ENCODE measurements around the gene ADAMTS20.

The ADAMTS20 gene

DNA sequence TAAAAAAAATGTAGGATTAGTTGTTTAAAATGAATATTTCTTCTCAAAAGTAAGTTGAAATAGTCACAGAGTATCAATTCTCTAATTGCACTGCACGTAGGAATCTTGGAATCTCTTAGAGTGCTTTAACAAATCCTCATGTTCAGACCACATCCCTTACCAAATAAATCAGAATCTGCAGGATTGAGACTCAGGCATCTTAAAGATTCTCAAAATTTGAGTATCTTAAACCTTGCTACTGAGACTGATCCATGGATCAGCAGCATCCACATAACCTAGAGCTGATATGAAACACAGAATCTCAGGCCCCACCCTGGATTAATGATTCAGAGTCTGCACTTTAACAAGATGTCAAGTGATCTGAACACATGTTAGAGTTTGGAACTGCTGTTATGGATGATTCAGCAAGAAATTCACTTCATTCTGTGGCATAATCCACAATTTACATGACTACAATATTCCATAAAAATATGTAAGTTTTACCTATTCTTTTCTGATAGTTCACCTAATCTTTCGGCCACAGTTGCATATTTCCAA lies 58.7 kb downstream of the ADAMTS20 start:
- in situ Hi-C loops (cut with MboI; ENCODE audit: low sequenced_read_pairs), result no loop called here

DNA sequence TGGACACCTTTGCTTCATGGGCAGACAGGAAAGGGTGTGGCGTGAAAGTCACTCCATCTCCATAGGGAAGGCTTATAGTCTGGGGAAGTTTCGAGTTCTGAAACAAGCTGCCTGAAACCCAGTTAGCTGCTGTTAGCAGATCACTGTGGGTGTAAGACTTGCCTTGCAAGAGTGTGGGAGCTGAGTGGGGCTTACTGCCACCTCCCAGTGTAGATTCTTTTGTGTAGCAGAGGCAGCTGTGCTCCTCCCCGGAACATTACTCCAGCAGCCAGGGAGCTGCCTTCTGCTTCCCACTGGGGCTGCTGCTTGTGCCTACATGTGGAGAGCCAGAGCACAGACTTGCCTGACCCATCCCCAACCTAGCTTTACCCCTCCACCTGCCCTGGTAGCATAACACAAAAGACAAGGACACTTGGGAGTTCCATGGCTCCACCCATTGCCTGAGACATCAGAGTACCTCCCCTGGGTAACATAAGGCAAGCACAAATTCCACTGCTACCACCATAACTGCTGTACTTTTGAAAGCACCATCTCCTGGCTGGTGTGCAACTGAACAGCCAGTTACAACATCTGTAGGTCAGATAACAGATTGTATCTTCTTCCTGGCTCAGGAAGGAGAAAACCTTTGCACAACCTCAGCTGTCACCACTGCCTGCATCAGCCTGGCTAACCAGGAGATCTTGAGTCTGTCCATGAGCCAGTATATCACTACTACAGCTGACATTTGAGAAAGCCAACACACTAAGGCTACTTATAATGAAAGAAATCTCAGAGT lies 69.5 kb downstream of the ADAMTS20 start:
- in situ Hi-C loops (cut with MboI; ENCODE audit: low sequenced_read_pairs), result no loop called here

DNA sequence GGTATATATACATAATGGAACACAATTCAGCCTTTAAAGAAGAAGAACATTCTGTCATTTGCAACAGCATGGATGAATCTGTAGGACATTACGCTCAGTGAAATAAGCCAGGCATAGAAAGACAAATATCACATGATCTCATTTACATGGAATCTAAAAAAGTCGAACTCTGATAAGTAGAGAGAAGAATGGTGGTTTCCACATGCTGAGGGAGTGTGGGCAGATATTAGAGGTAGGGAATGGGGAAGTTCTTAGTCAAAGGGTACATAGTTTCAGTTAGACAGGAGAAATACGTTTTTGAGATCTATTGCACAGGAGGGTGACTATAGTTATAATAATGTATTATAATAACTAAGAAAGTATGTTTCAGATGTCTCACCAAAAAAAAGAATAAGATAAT lies 71.4 kb downstream of the ADAMTS20 start:
- in situ Hi-C loops (cut with MboI; ENCODE audit: low sequenced_read_pairs), result no loop called here

DNA sequence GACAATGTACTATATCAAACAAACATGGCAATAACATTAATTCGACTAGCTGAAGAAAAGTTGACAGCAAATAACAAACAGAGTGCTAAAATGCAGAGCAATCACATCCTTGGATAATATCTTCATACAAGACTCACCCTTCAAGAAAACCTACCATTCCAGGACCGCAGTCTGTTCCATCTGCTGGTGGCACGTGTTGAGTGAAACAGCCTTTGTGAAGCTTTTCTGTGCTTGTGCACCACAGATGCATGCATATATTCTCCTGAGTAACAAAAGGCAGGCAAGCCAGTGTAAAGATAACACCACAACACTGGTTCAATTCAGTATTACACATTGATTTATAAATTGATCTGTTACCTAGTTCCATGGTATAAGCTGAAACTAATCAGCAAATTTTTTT lies 89.3 kb downstream of the ADAMTS20 start:
- in situ Hi-C loops (cut with MboI; ENCODE audit: low sequenced_read_pairs), result no loop called here

DNA sequence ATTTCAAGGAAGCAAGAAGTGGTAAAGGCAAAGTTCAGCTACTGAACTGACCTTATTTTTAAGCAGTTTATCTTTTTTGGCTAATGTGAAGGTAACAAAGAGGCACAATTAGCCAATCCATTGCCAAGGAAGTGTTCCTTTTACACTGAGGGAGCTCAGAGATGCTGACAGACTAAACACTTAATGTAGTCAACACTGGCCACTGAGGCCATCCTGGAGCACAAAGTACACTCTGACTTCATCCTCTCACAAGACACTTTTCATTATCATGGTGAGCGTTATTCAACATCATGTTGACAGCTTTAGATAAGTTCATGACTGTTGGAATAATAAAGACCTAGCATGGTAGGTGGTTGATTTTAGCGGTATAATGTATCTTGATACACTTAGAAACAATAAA lies 89.9 kb downstream of the ADAMTS20 start:
- in situ Hi-C loops (cut with MboI; ENCODE audit: low sequenced_read_pairs), result no loop called here

DNA sequence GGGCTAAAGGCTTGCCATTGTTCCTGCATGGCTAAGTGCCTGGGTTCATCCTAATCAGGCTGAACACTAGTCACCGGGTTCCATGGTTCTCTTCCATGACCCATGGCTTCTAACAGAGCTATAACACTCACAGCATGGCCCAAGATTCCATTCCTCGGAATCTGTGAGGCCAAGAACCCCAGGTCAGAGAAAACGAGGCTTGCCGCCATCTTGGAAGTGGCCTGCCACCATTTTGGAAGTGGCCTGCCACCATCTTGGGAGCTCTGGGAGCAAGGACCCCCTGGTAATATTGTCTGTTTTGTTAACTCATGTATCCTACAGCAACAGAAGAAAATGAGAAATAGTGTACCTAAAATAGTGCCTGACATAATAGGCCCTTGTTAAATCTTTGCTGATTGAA lies 92.7 kb downstream of the ADAMTS20 start:
- in situ Hi-C loops (cut with MboI; ENCODE audit: low sequenced_read_pairs), result no loop called here

DNA sequence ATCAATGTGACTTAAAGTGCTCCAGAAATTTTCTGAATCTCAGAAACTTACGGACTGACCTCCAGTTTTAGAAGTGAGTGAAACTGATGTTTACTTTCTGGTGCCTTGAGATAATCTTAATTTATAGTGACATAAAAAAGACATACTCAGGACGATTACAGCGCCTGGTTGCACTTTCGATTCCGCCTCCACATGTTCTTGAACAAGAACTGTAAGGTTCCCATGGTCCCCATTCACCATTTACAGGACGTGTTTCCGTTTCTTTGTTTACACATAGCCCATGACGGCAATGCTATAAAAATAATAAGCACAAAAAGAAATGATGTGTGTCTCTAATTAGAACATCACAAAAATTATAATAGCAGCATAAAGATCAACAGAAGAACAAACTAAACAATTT lies 98.2 kb downstream of the ADAMTS20 start:
- in situ Hi-C loops (cut with MboI; ENCODE audit: low sequenced_read_pairs), result no loop called here

DNA sequence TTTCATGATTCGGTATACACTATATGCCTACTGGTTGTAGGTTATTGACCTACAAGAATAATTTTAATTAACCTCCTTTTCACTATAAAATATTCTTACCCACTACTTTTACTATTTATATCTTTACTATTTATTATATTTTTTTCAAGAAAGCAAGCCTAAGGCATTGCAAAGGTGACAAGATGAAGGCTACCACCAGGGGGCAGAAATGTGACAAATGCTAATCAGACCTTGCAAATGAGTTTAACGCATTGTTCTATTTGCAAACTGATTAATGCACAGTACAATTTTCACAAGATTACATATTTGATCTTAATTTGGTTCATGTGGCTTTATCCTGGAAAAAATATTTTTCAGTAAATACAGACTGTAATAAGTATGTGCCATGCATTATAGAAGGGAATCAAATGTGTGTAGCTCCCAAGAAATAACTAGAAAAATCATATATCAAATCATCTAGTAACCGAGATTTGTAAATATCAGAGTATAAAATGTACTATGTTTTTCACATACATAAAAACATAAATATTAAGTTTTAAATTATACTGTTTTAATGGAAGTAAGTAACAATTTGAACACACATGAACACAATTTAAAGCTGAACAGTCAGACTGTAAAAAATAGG lies 107.0 kb downstream of the ADAMTS20 start:
- in situ Hi-C loops (cut with MboI; ENCODE audit: low sequenced_read_pairs), result no loop called here

DNA sequence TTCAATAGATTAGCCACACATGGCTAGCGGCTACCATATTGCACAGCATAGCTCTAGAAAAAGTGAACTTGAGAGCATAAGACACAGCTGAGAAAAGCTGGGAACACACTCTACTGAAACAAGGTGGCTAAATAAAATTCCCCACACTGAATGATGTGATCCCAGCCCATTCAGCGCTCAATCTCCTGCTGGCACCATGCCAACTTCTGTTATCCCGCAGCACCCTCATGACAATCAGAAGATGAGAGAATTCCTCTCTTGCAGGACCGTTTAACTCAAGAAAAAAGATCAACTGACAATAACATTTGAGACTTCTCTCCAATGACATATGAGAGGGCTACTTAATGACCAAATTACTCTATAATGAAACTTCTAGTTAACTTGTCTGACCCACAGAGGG lies 115.4 kb downstream of the ADAMTS20 start:
- in situ Hi-C loops (cut with MboI; ENCODE audit: low sequenced_read_pairs), result no loop called here

DNA sequence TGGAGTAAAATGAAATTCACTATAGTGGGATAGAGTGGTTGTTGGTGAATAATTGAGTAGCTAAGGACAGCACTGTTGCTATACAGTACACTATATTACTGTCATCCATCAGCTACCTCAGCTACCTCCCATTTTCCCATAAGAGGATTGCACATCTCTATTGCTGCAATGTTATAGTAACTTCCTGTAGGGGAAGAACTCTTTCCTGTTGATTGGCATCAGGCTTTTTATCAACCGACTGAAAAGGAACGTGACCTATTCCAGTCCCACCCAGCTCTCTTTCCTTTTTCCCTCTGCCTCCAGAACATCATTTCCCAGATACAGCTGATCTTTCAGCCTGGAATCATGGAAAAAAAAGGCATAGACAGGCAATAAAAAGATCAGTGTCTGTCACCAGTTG lies 117.4 kb downstream of the ADAMTS20 start:
- in situ Hi-C loops (cut with MboI; ENCODE audit: low sequenced_read_pairs), result no loop called here

DNA sequence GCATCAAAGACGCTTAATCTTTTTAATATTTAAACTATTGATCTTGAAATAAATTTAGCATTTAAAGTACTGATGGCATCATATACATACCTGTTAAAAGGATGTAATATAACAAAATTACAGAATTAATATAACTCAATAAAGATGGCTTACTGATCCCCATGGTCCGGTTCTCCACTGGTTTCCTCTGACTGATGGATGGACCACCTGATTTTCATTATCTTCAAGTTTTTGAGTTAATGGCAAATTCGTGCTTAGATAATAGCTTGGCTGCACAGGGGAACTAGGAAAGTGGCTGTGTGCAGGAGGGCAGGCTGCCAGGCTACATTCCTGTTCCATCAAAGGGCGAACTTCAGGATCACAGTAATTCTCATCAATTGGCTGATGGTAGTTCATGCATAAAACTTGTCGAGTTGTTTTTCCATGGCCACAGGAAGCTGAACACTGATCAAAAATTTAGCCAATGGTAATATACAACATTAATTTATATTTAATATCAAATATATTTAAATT lies 123.9 kb downstream of the ADAMTS20 start:
- in situ Hi-C loops (cut with MboI; ENCODE audit: low sequenced_read_pairs), result no loop called here

DNA sequence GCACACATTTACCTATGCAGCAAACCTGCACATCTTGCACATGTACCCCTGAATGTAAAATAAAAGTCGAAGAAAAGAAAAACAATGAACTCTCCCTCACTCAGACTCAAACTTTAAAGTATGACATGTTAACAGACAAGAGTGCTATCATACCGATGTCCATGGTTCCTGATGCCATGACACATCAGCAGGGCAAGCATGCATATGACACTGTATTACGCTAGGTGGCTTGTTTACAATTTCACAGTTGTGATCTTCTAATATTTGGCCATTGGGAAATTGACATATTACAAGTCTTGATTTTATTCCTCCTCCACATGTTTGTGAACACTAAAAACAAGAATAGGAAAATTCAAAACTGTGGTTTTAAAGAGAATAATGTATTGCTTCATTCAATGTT lies 126.6 kb downstream of the ADAMTS20 start:
- in situ Hi-C loops (cut with MboI; ENCODE audit: low sequenced_read_pairs), result no loop called here

DNA sequence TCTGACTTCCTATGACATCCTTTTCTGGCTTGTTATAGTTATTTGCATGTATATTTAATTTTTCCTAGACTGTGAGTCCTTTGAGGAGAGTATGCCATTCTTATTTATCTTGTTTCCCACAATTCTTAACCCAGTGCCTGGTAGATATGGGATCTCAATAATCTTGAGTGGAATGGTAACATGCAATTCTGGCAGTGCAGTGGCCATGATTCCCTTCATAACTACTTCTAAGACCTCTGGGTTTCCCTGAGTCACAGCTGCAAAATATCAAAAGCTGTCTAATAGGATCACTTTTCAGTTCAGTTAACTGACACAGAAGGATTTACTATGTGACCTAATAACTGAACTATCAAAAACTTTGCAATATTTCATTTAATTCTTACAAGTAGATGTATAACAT lies 135.0 kb downstream of the ADAMTS20 start:
- in situ Hi-C loops (cut with MboI; ENCODE audit: low sequenced_read_pairs), result no loop called here

DNA sequence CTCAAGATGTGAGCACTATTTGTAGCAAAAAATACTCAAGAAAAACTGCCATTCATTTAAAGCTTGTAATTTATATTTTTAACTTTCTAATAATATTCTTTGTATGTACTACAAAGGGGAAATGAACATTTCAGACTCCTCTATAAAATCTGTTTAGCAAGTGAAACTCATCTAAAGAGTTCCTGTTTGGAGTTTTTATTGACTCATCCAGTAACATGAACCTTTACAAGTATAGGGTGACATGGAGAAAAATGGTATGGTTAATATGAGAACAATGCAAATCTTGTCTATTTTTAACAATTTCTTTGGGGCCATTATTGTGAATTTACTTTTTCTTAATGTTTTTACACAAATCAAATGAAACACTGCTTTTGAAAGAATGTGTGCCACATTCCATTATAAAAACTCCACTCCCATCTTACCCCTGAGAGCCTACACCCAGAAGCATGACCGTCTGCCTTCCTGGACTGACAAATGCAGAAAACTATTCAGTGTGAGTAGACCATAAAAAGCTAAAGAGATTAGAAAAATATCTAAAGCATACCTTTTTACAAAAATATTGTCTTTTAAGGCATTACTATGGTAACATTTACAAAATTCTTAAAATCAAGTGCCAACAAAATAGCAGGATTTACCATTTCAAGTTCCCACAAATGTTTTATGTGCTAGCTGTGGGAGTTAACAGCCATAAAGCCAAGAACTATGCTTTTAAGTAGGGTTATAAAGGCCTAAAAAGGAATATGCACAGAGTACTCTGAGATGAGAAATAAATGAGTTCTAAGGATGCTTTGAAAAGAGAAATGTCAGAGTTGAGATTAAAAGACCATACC lies 144.0 kb downstream of the ADAMTS20 start:
- in situ Hi-C loops (cut with MboI; ENCODE audit: low sequenced_read_pairs), result no loop called here

DNA sequence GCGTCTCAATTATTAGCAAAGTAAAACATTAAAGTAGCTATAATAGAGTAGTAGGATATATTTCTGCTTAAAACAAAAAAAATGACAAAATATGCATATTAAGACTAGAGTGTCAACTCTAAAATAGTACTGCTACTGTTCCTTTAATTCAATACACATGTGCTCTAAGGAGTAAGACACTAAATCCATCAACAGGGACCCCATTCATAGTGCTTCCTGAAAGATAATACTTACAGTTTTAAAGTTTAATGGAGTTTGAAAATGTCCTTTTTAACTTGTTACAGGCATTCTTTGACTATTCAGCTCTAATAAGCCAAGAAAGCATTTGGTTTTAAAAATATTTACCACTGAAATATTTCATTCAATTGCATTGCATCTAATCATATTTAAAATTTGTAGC lies 145.2 kb downstream of the ADAMTS20 start:
- in situ Hi-C loops (cut with MboI; ENCODE audit: low sequenced_read_pairs), result no loop called here

DNA sequence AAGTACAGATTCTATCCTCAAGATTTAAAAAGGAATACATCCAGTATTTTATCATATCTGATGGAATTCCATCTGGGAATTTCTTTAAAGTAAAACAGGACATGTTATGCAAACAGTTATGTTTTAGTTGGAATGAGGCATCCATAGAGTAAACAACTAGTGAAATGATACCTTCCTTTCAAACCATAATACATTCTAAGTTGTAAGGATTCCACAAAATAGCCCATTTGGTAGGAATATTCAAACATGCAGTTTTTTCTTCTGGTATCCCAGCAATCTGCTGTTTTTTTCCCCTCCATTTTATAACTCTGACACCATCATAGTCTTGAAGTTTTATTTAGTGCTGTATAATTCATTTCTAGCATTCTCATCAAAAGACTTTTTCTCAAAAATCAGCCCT lies 149.6 kb downstream of the ADAMTS20 start:
- in situ Hi-C loops (cut with MboI; ENCODE audit: low sequenced_read_pairs), result no loop called here

DNA sequence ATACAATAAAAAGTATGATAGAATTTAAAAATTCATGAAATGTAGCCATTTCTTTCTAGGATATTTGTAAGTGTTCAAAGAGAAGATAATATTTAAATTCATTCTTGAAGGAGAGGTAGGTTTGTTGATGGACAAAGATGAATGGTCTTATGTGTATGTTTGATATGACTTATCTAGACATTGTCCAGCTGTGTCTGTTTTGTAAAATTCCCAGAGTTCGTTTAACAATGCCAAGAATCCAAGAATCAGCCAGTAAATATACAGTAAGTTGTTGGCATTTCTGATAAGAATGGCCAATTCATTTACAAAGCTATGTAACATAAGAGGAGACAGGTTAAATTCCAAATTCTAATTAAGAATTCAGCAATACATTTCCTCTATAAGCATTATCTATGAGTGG lies 150.9 kb downstream of the ADAMTS20 start:
- in situ Hi-C loops (cut with MboI; ENCODE audit: low sequenced_read_pairs), result no loop called here

DNA sequence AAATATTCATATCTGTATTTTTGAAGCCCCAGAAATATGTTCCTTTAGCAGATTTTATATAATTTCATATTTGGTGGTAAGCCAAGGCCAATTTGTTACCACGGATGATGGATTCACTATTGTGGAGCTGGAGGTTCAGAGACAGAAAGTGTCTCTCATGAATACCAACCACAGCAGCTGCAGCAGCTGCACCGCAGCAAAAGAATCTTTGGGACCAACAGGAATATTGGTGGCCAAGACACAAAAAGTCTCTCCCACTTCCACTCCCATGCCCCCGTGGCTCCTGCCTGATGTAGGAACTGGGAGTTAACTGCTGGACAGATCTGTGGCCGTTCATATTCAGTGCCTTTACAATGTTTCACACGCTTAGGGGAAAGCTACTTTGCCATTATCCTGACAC lies 155.3 kb downstream of the ADAMTS20 start:
- in situ Hi-C loops (cut with MboI; ENCODE audit: low sequenced_read_pairs), result no loop called here

DNA sequence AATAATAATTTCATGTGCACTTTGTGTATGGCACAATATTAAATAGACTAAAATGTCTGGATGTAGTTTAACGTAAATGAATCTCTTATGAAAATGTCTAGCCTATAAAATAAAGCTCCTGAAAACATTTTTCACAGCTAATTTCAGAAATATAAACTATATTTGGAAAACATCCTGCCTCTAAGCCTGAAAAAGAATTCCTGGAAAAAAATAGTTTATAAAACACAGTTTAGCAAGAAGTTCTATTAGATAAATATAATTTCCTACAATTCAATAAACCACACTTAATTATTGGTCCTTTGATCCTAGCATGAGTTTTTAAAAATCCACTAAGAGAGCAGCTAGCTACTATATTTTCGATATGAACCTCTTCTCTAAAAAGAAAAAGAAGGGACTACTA lies 159.9 kb downstream of the ADAMTS20 start:
- in situ Hi-C loops (cut with MboI; ENCODE audit: low sequenced_read_pairs), result no loop called here

DNA sequence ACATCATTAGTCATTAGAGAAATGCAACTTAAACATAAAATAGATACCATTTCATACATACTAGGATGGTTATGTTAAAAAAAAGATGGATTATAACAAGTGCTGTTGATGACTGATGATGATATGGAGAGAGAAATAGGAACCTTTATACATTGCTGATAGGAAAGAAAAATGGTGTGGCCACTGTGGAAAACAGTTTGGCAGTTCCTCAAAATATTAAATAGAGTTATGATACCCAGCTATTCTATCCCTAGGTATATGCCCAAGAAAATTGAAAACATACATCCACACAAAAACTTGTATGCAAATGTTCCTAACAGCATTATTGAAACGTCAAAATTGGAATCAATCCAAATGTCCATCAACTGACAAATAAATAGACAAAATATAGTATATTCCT lies 170.1 kb downstream of the ADAMTS20 start:
- in situ Hi-C loops (cut with MboI; ENCODE audit: low sequenced_read_pairs), result no loop called here

DNA sequence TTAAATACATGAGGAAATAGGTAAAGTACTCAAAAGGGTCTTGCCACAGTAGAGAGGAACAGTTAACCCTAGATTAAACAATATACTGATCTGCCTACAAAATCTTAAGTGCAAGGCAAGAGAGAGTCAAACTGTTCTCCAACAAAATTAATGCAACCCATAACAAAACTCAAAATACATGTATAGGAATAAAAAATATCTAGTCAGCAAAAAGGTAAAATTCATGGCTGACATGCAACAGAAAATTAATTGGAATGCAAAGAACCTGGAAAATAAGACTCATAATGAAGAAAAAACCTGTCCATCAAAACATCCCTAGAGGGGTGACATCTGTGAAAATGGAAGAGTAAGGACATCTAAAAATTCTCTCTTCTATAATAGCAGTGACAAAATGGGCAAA lies 173.6 kb downstream of the ADAMTS20 start:
- in situ Hi-C loops (cut with MboI; ENCODE audit: low sequenced_read_pairs), result no loop called here

All from HL-60/S4 treated with phorbol 12-myristate 13-acetate at 8.2 ng/mL for 4 days and 3 days (cell line).